GM18870 (cell line): Measurements from ENCODE around the gene FN1.

ENCODE experiments used
- ATAC-seq: cut with Tn5 transposase; IDR thresholded peaks from one replicate; pipeline ENCODE4 v1.9.1; 2021; ENCODE audit warnings: moderate library complexity; ENCODE audit not compliant: unreplicated experiment

FN1 gene

GRCh38 chr2:215435870-215436704, at the start of gene FN1:
TSS of gene FN1 (minus strand) at chr2:215436068. CDS start at chr2:215435802, 266 bp downstream.
- peak; percentile 51 for ATAC-seq

DNA sequence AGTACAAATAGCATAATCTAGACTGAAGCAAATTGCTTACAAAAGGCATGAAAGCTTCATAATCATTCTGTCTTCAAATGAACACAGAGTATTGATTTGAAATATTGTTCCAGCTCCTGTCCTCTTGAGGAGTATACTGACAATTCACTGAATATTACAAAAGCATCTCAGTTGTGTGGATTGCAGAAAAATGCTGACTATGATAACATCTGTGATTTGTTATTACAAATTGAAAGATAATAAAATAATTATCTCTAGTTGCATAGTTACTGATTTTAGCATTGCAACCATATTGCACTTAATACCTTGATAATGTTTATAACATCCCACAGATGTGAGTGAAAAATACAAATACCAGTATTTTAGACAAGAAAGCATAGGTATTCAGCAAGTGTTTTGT, 49.2 kb upstream of the FN1 start:
- ATAC-seq, result no peak

DNA sequence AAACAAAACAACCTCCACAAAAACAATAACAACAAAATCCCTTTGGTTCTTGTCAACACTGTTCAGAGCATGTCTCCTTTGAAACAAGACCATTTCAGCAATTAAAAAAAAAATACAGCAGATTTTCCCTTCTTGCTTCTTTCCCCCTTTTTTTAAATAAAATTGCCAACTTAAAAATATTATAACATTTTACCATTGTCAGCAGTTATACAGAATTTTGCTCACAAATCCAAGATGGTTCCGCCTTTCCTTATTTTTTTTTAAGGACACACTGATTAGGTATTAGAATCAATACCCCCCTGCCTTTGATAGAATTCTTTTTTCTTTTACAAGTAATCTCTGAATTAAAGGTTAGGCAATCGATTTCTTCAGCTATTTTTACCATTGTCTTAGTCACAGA, 48.7 kb upstream of the FN1 start:
- no peak for ATAC-seq

DNA sequence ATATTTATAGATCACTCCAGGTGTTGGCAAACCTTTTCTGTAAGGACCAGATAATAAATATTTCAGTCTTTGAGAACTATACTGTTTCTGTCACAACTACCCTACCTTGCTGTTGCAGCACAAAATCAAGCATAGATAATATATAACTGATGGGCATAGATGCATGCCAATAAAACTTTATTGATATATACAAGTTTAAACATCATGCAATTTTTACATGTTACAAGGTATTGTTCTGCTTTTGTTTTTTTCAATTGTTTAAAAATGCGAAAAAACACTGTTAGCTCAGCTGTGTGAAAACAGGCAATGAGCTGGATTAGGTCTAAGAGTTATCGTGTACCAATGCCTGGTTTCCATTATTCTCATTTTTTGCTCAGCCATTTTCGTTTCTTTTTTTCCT, 47.6 kb upstream of the FN1 start:
- no peak for ATAC-seq

- ATAC-seq, result no peak
Measured at GRCh38 chr2:215479536-215480240, 43.8 kb upstream of the FN1 start.

DNA sequence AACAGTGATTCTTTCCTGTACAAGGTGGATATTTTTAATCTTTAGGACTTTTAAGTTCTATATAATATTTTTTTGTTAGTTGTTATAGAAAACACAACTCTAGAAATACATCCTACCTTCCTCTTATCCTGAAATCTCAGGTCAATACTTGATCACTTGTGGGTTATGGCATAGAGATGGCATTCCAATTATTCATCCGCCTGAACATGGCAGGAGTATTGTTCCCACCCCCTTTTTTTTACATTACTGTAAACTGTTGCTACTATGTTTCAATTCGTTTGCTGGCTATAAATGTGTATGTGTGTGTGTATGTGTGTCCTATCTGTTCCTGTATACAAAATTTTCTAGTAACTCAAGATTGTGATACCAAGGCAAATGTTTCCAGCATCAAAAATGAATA, 43.3 kb upstream of the FN1 start:
- no peak for ATAC-seq

GRCh38 chr2:215476424-215476823, 40.6 kb upstream of the FN1 start:
- ATAC-seq, result no peak

GRCh38 chr2:215466097-215466909, 30.4 kb upstream of the FN1 start:
- ATAC-seq, result no peak

GRCh38 chr2:215465256-215465655, 29.4 kb upstream of the FN1 start:
- no peak for ATAC-seq

GRCh38 chr2:215461836-215462532, 26.1 kb upstream of the FN1 start:
- ATAC-seq, result no peak

DNA sequence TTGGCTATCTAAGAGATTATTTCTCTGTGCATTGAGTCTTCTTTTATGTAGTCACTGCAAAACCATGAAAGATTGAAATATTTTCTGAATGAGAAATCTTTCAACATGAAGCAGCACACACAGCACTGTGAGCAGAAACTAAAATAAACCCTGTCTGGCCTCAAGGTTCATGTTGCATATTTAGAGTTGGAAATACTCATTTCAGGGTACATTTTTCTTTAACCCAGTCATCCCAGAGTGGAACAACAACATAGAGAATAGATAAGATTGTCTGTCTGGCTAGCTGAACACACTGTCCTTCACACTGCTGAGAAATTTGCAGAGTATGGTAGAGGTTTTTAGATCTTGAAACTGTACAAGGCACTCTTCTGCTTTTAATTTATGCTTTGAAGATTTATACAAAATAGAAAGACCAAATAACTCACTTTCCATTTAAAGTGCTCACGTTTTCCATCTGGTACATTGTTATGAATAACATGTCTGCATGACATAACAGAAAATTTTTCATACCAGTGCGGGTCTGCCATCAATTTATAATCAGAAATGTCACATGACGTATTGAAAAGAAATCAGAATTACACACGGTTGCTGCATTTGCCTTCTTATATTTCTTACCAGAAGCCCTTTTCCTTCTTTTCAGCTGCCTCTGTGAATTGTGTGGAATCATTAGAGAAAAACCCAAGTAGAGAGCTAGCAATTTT, 25.0 kb upstream of the FN1 start:
- ATAC-seq, result no peak

DNA sequence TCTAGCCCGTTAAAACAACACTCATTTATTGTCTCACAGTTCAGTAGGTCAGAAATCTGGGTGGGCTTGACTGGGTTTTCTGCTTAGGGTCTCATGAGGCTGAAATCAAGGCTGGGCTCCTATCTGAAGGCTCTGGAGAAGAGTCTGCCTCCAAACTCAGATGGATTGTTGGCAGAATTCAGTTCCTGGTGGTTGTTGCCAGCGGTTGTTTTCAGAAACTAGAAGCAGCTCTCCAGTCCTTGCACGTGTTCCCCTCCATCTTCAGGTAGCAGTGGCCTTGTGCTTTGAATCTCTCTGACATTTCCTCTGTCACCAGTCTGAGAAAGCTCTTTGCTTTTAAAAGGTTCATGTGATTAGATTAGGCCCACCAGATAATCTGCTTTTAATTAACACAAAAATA, 20.1 kb upstream of the FN1 start:
- ATAC-seq, result no peak

GRCh38 chr2:215454519-215455246, 18.8 kb upstream of the FN1 start:
- ATAC-seq, result peak; percentile 57

DNA sequence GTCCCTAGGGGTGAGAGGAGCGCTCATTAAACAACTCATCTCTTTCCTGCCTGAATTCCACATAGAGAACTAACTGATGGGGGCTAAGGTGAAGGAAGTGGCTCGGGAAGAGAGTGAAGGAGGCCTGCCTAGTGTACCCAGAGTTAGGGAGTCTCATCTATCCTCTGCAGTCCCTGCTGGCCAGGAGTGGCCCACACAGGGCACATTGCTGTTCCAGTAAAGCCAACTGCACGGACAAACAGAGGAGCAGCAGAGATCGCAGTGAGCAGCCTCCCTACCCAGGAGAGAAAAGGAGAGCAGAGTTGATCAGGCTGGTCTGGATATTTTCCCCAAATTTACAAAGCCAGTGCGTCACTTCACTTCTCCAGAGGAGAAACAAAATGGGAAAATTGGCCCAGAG, 16.9 kb upstream of the FN1 start:
- no peak for ATAC-seq

GRCh38 chr2:215451012-215451756, 15.3 kb upstream of the FN1 start:
- no peak for ATAC-seq

GRCh38 chr2:215450188-215451011, 14.5 kb upstream of the FN1 start:
- no peak for ATAC-seq

GRCh38 chr2:215447673-215448081, 11.8 kb upstream of the FN1 start:
- no peak for ATAC-seq

DNA sequence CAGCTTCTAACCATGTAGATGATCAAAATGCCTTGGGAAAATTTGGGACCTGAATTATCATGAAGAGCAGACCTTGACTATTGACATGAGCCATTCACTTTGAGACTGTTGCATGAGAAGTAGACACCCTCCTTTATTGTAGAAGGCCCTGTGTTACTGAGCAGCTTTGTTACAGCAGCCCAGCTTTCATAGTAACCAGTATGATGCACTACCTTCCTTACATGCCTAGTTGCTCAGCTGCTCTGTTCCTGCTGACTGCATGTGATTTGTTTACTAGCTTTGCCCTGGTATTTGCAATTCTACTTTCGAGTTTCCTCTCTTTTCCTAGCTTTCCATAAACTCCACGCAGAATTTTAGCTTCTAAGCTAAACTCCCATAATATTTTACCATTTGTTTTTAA, 11.2 kb upstream of the FN1 start:
- no peak for ATAC-seq
